Nucleus accumbens (tissue), 56 donors: ENCODE measurements around the gene GLMN.

Experiments
- DNase-seq, 56 donors: peaks; one replicate each; lab custom pipeline; 2025; lab: John Stamatoyannopoulos, UW

The GLMN gene

GRCh38 chr1:92201973-92202372 is 96.8 kb downstream of the GLMN start:
- DNase-seq: no peak
